ENCODE results near the gene TBPL2. TPM values are rescaled to one million over a fixed set of nuclear protein-coding genes. Genes with fewer than 3 reads are reported as not detected.

The TBPL2 gene
- total RNA-seq, 1 experiment from 2014 or later = not detected

- no peak overlapping the region for H3K14ac ChIP-seq (ENCODE audit: insufficient read depth, low read length)
- no peak overlapping the region for H2AK5ac ChIP-seq (ENCODE audit: insufficient read length, low read length)
- no peak overlapping the region for H2BK5ac ChIP-seq (ENCODE audit: insufficient read length, low read length)
- TF ChIP-seq CTCF (conservative IDR thresholded peaks at IDR 0.05) = no peak
- H3K23me2 ChIP-seq (ENCODE audit: insufficient read length, low read depth, low read length, poor library complexity, severe bottlenecking) = no peaks in the 10 kb centered on the region
- H3K4ac ChIP-seq (ENCODE audit: low read depth, low read length) = no peak overlapping the region
- H3K36me3 Mint-ChIP-seq (ENCODE audit: insufficient read depth in 1 of 3, low read depth in 3 of 3) = no peaks in the 10 kb centered on the region; a peak in 1 of 7 replicates
- no peak overlapping the region for H2BK12ac ChIP-seq (ENCODE audit: insufficient read length, low read depth, low read length)
- H3T11ph ChIP-seq (ENCODE audit: low read length) = no peak overlapping the region
- DNase-seq = no peak
- WGBS (ENCODE audit: extremely low coverage, insufficient read length, low lambda C conversion rate) = no CpG with 5 or more reads among the region's 4 CpGs
- H3K18ac ChIP-seq (ENCODE audit: insufficient read length, low read depth, low read length) = no peak overlapping the region
- H2BK20ac ChIP-seq (ENCODE audit: low read depth, low read length, poor library complexity, severe bottlenecking) = no peak overlapping the region
- H3K27me3 ChIP-seq (ENCODE audit: insufficient read depth, low read length) = no peaks in the 10 kb centered on the region
- H4K8ac ChIP-seq (replicated peaks; ENCODE audit: insufficient read length, low read depth, low read length) = no peak overlapping the region
- H3K9me3 ChIP-seq (ENCODE audit: control insufficient read depth, low read depth, low read length) = no peaks in the 10 kb centered on the region
- no peak overlapping the region for H2AFZ ChIP-seq (ENCODE audit: low read length)
- H3K27ac Mint-ChIP-seq = no peak overlapping the region
- peaks cover 0 to 4% of the 10 kb centered on the region in 2 experiments; a peak in 2 of 4 replicates for H3K4me1 Mint-ChIP-seq
- no peak overlapping the region for H4K5ac ChIP-seq (ENCODE audit: insufficient read length, low read depth, low read length)
- no peaks in the 10 kb centered on the region; a peak in 1 of 5 replicates for H3K9me3 Mint-ChIP-seq
- H3K9ac ChIP-seq (ENCODE audit: extremely low read depth, insufficient read length, low read length) = no peak overlapping the region
- no peak overlapping the region for H3K4me2 ChIP-seq (ENCODE audit: insufficient read depth, insufficient read length, low read length)
- no peak overlapping the region for H3K27ac ChIP-seq (ENCODE audit: insufficient read length, low read depth, low read length)
- H4K20me1 ChIP-seq (ENCODE audit: control insufficient read depth, insufficient read depth, insufficient read length) = no peaks in the 10 kb centered on the region
- no peak overlapping the region for H2BK120ac ChIP-seq (ENCODE audit: low read depth, low read length, poor library complexity, severe bottlenecking)
- no peaks in the 10 kb centered on the region for H3K79me1 ChIP-seq (ENCODE audit: insufficient read depth, low read depth, low read length, poor library complexity, severe bottlenecking)
- no peaks in the 10 kb centered on the region for H3K79me2 ChIP-seq (ENCODE audit: insufficient read depth, low read length)
- no peaks in the 10 kb centered on the region for H3K27me3 Mint-ChIP-seq (ENCODE audit: low read depth)
- no peak overlapping the region for H3K56ac ChIP-seq (ENCODE audit: insufficient read length, low read depth, low read length)
- H4K91ac ChIP-seq (ENCODE audit: insufficient read length, low read depth, low read length) = no peak overlapping the region
- H3K23ac ChIP-seq (ENCODE audit: insufficient read length, low read depth, low read length) = no peak overlapping the region
- H3K4me1 ChIP-seq (ENCODE audit: insufficient read depth, low read length) = no peaks in the 10 kb centered on the region
- H2BK15ac ChIP-seq (ENCODE audit: low read depth, low read length) = no peak overlapping the region
- no peak overlapping the region for H3K4me3 Mint-ChIP-seq
These were observed 42.7 kb upstream of the TBPL2 start for GRCh38 chr14:55482936-55483605.
